K562 (cell line): ENCODE data around the gene CHD3. TPM values are rescaled to one million over a fixed set of nuclear protein-coding genes. Genes with fewer than 3 reads are reported as not detected.

Experiments used
- CBX1 ChIP-seq: sonication (generic); IDR thresholded peaks from 2 replicates; pipeline ENCODE4 v1.6.1; 2016; ENCODE audit warnings: antibody characterized with exemption, low read depth, mild to moderate bottlenecking
- CC2D1A ChIP-seq: fragments of 450-650 bp; IDR thresholded peaks from 2 replicates; pipeline ENCODE4 v1.6.1; 2017; ENCODE audit warnings: mild to moderate bottlenecking
- ESRRA ChIP-seq: fragments of 450-650 bp; IDR thresholded peaks from 2 replicates; pipeline ENCODE4 v1.6.1; 2014; ENCODE audit warnings: low read depth, mild to moderate bottlenecking, moderate library complexity, borderline replicate concordance
- KLF13 ChIP-seq: fragments of 450-650 bp; IDR thresholded peaks from 2 replicates; pipeline ENCODE4 v1.6.1; 2016; ENCODE audit warnings: missing genetic modification characterization, low read depth, mild to moderate bottlenecking, missing compliant biosample characterization, moderate library complexity, borderline replicate concordance
- MAZ ChIP-seq, 2 experiments: fragments of 450-650 bp in 1 of 2; sonication (generic) in 1 of 2; formaldehyde crosslinking; IDR thresholded peaks in 1 of 2; conservative IDR thresholded peaks in 1 of 2; 2 replicates each; pipeline versions ENCODE4 v1.4.0 to v1.5.0; 2020; ENCODE audit warnings: mild to moderate bottlenecking in 1 of 2, missing genetic modification reagents in 1 of 2
- NFIX ChIP-seq: fragments of 250-450 bp; sonication (Bioruptor Pico); IDR thresholded peaks from 2 replicates; pipeline ENCODE4 v1.4.0; 2020; ENCODE audit warnings: low read depth, mild to moderate bottlenecking, moderate library complexity
- OTX1 ChIP-seq: fragments of 450-650 bp; formaldehyde crosslinking; IDR thresholded peaks from 2 replicates; pipeline ENCODE4 v1.4.0; 2022; ENCODE audit warnings: mild to moderate bottlenecking
- PML ChIP-seq: IDR thresholded peaks from 2 replicates; pipeline ENCODE4 v1.6.1; 2012; ENCODE audit warnings: low read length, inconsistent platforms
- POLR2G ChIP-seq: fragments of 200-400 bp; formaldehyde crosslinking; IDR thresholded peaks from 2 replicates; pipeline ENCODE4 v1.6.1; 2017; ENCODE audit warnings: low read depth, mild to moderate bottlenecking, antibody characterized with exemption, low read length, moderate library complexity
- RBBP5 ChIP-seq: fragments of 200-600 bp; sonication (generic); IDR thresholded peaks from 2 replicates; pipeline ENCODE4 v1.6.1; 2012; ENCODE audit warnings: borderline replicate concordance, mild to moderate bottlenecking, low read length, control low read depth, inconsistent platforms; ENCODE audit not compliant: insufficient read depth, poor library complexity, severe bottlenecking
- RBM22 ChIP-seq: fragments of 200-400 bp; formaldehyde crosslinking; IDR thresholded peaks from 2 replicates; pipeline ENCODE4 v1.6.1; 2018; ENCODE audit warnings: low read length, low read depth; ENCODE audit not compliant: poor library complexity, severe bottlenecking
- SMAD1 ChIP-seq: fragments of 150-350 bp; IDR thresholded peaks from 2 replicates; pipeline ENCODE4 v1.6.1; 2014; ENCODE audit warnings: low read length, low read depth; ENCODE audit not compliant: partially characterized antibody
- SMAD3 ChIP-seq: fragments of 450-650 bp; formaldehyde crosslinking; conservative IDR thresholded peaks from 2 replicates; pipeline ENCODE4 v1.4.0; 2020; ENCODE audit warnings: mild to moderate bottlenecking
- SP1 ChIP-seq: sonication (generic); formaldehyde crosslinking; IDR thresholded peaks from 2 replicates; pipeline ENCODE4 v1.8.1; 2022; ENCODE audit warnings: mild to moderate bottlenecking, missing genetic modification reagents
- ZBTB7A ChIP-seq: IDR thresholded peaks from 2 replicates; pipeline ENCODE4 v1.6.1; 2011; ENCODE audit warnings: low read depth, mild to moderate bottlenecking, low read length, moderate library complexity, borderline replicate concordance; ENCODE audit not compliant: control insufficient read depth
- ZNF12 ChIP-seq: sonication (generic); formaldehyde crosslinking; IDR thresholded peaks from 2 replicates; pipeline ENCODE4 v1.4.0; 2020; ENCODE audit warnings: mild to moderate bottlenecking, missing genetic modification reagents
- ZNF445 ChIP-seq: fragments of 250-450 bp; sonication (Bioruptor Pico); IDR thresholded peaks from 2 replicates; pipeline ENCODE4 v1.4.0; 2020; ENCODE audit warnings: low read depth, mild to moderate bottlenecking, moderate library complexity
- polyA plus RNA-seq, 8 experiments: library from polyadenylated mRNA; depleted of rRNA in 4 of 8; stranded (reverse) in 5 of 8; unstranded in 3 of 8; fragments of >200 nt; fragmentation: Nextera tagmentation in 2 of 8; fragmentation: Illumina TruSeq in 1 of 8; extraction: Ambion mirVana in 2 of 8; extraction: Trizol in 1 of 8; gene quantifications; 2 replicates each; pipeline versions ENCODE4 v1.2.1 to v1.2.3, GENCODE V29; 2011 to 2014; ENCODE audit warnings: inconsistent platforms in 1 of 8, missing spikeins in 1 of 8
- total RNA-seq, 7 experiments: library from RNA; depleted of rRNA in 6 of 7; stranded (reverse); fragments of >200 nt in 6 of 7; fragmentation: Illumina TruSeq in 2 of 7; extraction: Trizol in 2 of 7; gene quantifications; 2 replicates each; pipeline versions ENCODE4 v1.2.1 to v1.2.3, GENCODE V29; 2011 to 2021; ENCODE audit warnings: low replicate concordance in 1 of 7
- TF ChIP-seq, protein P1 (sequence below): sonication (generic); formaldehyde crosslinking; IDR thresholded peaks from 2 replicates; pipeline ENCODE4 v1.8.0; 2022; ENCODE audit warnings: missing genetic modification reagents, mild to moderate bottlenecking, moderate library complexity, borderline replicate concordance
- TF ChIP-seq, protein P2 (sequence below): fragments of 200-800 bp; sonication (Bioruptor generic); IDR thresholded peaks from 2 replicates; pipeline ENCODE4 v1.6.1; 2017; ENCODE audit warnings: missing genetic modification characterization, missing compliant biosample characterization
- TF ChIP-seq, protein P3 (sequence below): fragments of 250-450 bp; sonication (Bioruptor Pico); IDR thresholded peaks from 2 replicates; pipeline ENCODE4 v1.8.0; 2021; ENCODE audit warnings: moderate library complexity, mild to moderate bottlenecking, inconsistent platforms
- TF ChIP-seq, protein P4 (sequence below), 2 experiments: fragments of 450-650 bp; IDR thresholded peaks; 2 replicates each; pipeline ENCODE4 v1.6.1; 2016

Gene CHD3
- total and polyA plus RNA-seq, 9 of the 15 experiments (the other 6 are each of a cell fraction or from before 2014, with no cell fraction given) = 0.39 to 38.2 (median 21.2) TPM

DNA sequence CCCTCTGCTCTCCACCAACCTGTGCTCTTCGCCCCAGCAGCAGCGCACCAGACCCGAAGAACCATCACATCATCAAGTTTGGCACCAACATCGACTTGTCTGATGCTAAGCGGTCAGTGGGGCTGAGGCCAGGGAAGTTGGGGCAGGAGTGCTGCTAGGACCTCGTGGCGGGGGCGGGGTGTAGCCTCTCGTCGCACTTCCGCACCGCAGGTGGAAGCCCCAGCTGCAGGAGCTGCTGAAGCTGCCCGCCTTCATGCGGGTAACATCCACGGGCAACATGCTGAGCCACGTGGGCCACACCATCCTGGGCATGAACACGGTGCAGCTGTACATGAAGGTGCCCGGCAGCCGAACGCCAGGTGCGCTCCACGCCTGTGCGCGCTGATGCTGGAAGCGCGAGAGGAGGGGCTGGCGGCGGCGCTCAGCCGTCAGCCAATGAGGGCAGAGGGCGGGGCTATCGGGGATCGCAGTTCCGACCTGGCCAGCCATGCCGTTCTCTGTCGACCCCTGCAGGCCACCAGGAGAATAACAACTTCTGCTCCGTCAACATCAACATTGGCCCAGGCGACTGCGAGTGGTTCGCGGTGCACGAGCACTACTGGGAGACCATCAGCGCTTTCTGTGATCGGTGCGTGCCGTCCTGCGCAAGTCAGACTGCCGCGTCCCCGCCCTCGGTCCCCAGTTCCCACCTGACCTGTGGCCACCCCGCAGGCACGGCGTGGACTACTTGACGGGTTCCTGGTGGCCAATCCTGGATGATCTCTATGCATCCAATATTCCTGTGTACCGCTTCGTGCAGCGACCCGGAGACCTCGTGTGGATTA lies 36.9 kb upstream of the CHD3 start (continued):
- no peak for TF ChIP-seq NFIX
- no peak for TF ChIP-seq PML
- no peak for TF ChIP-seq ZNF445 (CRISPR knock-in tag)
- TF ChIP-seq CBX1 = peak; percentile 70; the same call in 1 of the 2 replicates
- peak; percentile 69 for TF ChIP-seq SP1 (CRISPR knock-in tag)
- no peak for TF ChIP-seq ZNF12
- 0 out of 4 replicates have a peak, but pooled peaks of 1 of the 2 experiments have one; percentile 16 for TF ChIP-seq MAZ (CRISPR knock-in tag; conservative IDR thresholded peaks at IDR 0.05 in 1 of 2, IDR thresholded peaks at IDR 0.05 in 1 of 2)
- TF ChIP-seq, protein P1, sequence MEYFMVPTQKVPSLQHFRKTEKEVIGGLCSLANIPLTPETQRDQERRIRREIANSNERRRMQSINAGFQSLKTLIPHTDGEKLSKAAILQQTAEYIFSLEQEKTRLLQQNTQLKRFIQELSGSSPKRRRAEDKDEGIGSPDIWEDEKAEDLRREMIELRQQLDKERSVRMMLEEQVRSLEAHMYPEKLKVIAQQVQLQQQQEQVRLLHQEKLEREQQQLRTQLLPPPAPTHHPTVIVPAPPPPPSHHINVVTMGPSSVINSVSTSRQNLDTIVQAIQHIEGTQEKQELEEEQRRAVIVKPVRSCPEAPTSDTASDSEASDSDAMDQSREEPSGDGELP = peak; percentile 66; the same call in 1 of the 2 replicates
- peak; percentile 66 for TF ChIP-seq POLR2G
- TF ChIP-seq, protein P2, sequence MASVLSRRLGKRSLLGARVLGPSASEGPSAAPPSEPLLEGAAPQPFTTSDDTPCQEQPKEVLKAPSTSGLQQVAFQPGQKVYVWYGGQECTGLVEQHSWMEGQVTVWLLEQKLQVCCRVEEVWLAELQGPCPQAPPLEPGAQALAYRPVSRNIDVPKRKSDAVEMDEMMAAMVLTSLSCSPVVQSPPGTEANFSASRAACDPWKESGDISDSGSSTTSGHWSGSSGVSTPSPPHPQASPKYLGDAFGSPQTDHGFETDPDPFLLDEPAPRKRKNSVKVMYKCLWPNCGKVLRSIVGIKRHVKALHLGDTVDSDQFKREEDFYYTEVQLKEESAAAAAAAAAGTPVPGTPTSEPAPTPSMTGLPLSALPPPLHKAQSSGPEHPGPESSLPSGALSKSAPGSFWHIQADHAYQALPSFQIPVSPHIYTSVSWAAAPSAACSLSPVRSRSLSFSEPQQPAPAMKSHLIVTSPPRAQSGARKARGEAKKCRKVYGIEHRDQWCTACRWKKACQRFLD (CRISPR knock-in tag) = no peak
- no peak for TF ChIP-seq SMAD3 (CRISPR knock-in tag)
- TF ChIP-seq OTX1 = no peak
- TF ChIP-seq, protein P3, sequence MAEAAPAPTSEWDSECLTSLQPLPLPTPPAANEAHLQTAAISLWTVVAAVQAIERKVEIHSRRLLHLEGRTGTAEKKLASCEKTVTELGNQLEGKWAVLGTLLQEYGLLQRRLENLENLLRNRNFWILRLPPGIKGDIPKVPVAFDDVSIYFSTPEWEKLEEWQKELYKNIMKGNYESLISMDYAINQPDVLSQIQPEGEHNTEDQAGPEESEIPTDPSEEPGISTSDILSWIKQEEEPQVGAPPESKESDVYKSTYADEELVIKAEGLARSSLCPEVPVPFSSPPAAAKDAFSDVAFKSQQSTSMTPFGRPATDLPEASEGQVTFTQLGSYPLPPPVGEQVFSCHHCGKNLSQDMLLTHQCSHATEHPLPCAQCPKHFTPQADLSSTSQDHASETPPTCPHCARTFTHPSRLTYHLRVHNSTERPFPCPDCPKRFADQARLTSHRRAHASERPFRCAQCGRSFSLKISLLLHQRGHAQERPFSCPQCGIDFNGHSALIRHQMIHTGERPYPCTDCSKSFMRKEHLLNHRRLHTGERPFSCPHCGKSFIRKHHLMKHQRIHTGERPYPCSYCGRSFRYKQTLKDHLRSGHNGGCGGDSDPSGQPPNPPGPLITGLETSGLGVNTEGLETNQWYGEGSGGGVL = no peak
- peak; percentile 17 for TF ChIP-seq RBM22
- no peak for TF ChIP-seq KLF13 (tag)
- peak; percentile 41; the same call in 1 of the 2 replicates for TF ChIP-seq ZBTB7A
- TF ChIP-seq, protein P4, sequence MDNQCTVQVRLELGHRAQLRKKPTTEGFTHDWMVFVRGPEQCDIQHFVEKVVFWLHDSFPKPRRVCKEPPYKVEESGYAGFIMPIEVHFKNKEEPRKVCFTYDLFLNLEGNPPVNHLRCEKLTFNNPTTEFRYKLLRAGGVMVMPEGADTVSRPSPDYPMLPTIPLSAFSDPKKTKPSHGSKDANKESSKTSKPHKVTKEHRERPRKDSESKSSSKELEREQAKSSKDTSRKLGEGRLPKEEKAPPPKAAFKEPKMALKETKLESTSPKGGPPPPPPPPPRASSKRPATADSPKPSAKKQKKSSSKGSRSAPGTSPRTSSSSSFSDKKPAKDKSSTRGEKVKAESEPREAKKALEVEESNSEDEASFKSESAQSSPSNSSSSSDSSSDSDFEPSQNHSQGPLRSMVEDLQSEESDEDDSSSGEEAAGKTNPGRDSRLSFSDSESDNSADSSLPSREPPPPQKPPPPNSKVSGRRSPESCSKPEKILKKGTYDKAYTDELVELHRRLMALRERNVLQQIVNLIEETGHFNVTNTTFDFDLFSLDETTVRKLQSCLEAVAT (IDR thresholded peaks at IDR 0.05) = peak in 1 of 2 experiments; percentile 90; a peak in 2 of 4 replicates
- TF ChIP-seq RBBP5 = no peak
- no peak for TF ChIP-seq ESRRA
- TF ChIP-seq CC2D1A = peak; percentile 76
- TF ChIP-seq SMAD1 = no peak
